Measurements from ENCODE around the gene ANKMY1.

The ANKMY1 gene

GRCh38 chr2:240588669-240589068 is 30.9 kb upstream of the ANKMY1 start:
- Histone ChIP-seq H3K36me3 (ENCODE audit: control insufficient read depth in 2 of 2, insufficient read depth in 1 of 2, low read length in 2 of 2) (peaks cover 5 to 47% of the 10 kb centered on the region in 2 experiments; a peak in 2 of 3 replicates), H3K4me3 (ENCODE audit: low read depth, low read length) (no peak overlapping the region), H3K9me3 (ENCODE audit: control insufficient read depth, insufficient read depth, low read depth, low read length) (no peaks in the 10 kb centered on the region), H3K27ac (ENCODE audit: extremely low read depth, low read depth, low read length) (no peak overlapping the region), H3K4me1 (ENCODE audit: control insufficient read depth, insufficient read depth, low read length) (peaks cover 13% of the 10 kb centered on the region)
- CTCF ChIA-PET = interaction anchor here (0.6 to 5.5 kb wide), 3 partner anchors 20 to 1692 kb away, joined by 3 to 34 read pairs (median 3); no protein-coding TSS in a partner anchor
- TF ChIP-seq ZNF530 (tag by site-specific recombination; IDR thresholded peaks at IDR 0.05; ENCODE audit: low read depth) (no peak), GLIS1 (tag by site-specific recombination; IDR thresholded peaks at IDR 0.05) (no peak), ZNF776 (tag by site-specific recombination; IDR thresholded peaks at IDR 0.05; ENCODE audit: borderline replicate concordance) (no peak), REPIN1 (tag by site-specific recombination; IDR thresholded peaks at IDR 0.05; ENCODE audit: low read depth) (no peak), ZNF223 (tag by site-specific recombination; IDR thresholded peaks at IDR 0.05) (no peak), ZNF561 (tag by site-specific recombination; IDR thresholded peaks at IDR 0.05; ENCODE audit: borderline replicate concordance) (no peak), ZNF626 (tag by site-specific recombination; IDR thresholded peaks at IDR 0.05) (no peak), ZNF837 (tag by site-specific recombination; IDR thresholded peaks at IDR 0.05) (no peak)
- POLR2A ChIA-PET = interaction anchor here (1.2 to 1.3 kb wide), 2 partner anchors 9 to 28 kb away, joined by 5 read pairs; no protein-coding TSS in a partner anchor

DNA sequence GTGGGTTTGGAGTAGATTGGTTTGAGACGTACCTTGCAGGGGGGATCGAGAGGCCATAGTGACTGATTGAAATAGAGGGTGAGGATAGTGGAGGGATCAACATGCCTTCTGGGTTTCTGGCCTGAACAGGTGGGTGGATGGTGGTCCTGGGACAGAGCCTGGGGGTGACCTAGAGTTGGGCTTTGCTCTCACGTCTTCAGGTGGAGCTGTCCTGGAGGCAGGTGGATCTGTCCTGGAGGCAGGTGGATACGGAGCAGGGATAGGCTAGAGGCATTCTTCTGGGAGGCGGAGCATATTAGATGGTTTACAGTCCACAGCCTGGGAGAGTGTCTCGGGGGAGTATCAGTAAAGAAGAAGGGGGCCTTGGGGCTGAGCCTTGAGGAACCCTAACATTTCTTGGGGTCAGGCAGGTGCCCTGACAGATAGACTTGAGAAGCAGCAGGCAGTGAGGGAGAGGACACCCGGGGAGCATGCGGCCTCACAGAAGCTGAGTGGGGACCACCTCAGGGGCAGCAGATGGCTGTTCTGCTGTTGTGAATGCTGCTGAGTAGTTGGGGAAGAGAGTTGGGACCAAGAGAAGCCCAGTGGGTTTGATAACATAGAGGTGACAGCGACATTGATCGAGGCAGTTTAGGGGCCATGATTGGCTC is 30.3 kb upstream of the ANKMY1 start:
- POLR2A ChIA-PET = interaction anchor here (1.2 to 3.3 kb wide), 5 partner anchors 8 to 27 kb away, joined by 5 to 46 read pairs (median 14); no protein-coding TSS in a partner anchor

More for the DNA sequence above, 30.3 kb upstream of the ANKMY1 start:
- Histone ChIP-seq H3K4me1 (ENCODE audit: control insufficient read depth, insufficient read depth, low read length) (peaks cover 13% of the 10 kb centered on the region), H3K36me3 (ENCODE audit: control insufficient read depth in 2 of 2, insufficient read depth in 1 of 2, low read length in 2 of 2) (peaks cover 5 to 47% of the 10 kb centered on the region in 2 experiments; a peak in 2 of 3 replicates), H3K9me3 (ENCODE audit: control insufficient read depth, insufficient read depth, low read depth, low read length) (no peaks in the 10 kb centered on the region), H3K4me3 (ENCODE audit: low read depth, low read length) (peak overlapping the region; percentile 97), H3K27ac (ENCODE audit: extremely low read depth, low read depth, low read length) (no peak overlapping the region)
- CTCF ChIA-PET = interaction anchor here (0.6 to 5.5 kb wide), 4 partner anchors 21 to 1691 kb away, joined by 3 to 34 read pairs (median 4); no protein-coding TSS in a partner anchor
- no peak for TF ChIP-seq INSM2 (tag by site-specific recombination; IDR thresholded peaks at IDR 0.05)
- no peak for TF ChIP-seq ZNF19 (tag by site-specific recombination; IDR thresholded peaks at IDR 0.05; ENCODE audit: low read depth)
- TF ChIP-seq, protein P1, sequence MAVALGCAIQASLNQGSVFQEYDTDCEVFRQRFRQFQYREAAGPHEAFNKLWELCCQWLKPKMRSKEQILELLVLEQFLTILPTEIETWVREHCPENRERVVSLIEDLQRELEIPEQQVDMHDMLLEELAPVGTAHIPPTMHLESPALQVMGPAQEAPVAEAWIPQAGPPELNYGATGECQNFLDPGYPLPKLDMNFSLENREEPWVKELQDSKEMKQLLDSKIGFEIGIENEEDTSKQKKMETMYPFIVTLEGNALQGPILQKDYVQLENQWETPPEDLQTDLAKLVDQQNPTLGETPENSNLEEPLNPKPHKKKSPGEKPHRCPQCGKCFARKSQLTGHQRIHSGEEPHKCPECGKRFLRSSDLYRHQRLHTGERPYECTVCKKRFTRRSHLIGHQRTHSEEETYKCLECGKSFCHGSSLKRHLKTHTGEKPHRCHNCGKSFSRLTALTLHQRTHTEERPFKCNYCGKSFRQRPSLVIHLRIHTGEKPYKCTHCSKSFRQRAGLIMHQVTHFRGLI (tag by site-specific recombination; IDR thresholded peaks at IDR 0.05) = no peak
- TF ChIP-seq ZNF600 (tag by site-specific recombination; IDR thresholded peaks at IDR 0.05) = peak; percentile 47; the same call in 1 of the 2 replicates
- 0 out of 2 replicates have a peak, but pooled peaks have one; percentile 23 for TF ChIP-seq PRDM10 (tag by site-specific recombination; IDR thresholded peaks at IDR 0.05)
- no peak for TF ChIP-seq TRIM28 (IDR thresholded peaks at IDR 0.05; ENCODE audit: borderline replicate concordance, low read length)

All from HEK293 (cell line).